NCI-H2107 treated with DMSO at 0.1 percent for 48 hours (cell line): ENCODE measurements around the gene SRBD1.

Experiments
- DNase-seq: peaks from one replicate; lab custom pipeline; 2025; ENCODE audit not compliant: unreplicated experiment; lab: John Stamatoyannopoulos, UW

Gene SRBD1

GRCh38 chr2:45634223-45634622, 23.2 kb upstream of the SRBD1 start:
- DNase-seq = no peak

- no peak for DNase-seq
Observed at GRCh38 chr2:45631955-45632354, 20.9 kb upstream of the SRBD1 start.

GRCh38 chr2:45631319-45631718, 20.3 kb upstream of the SRBD1 start:
- DNase-seq = no peak

GRCh38 chr2:45629971-45630370, 18.9 kb upstream of the SRBD1 start:
- no peak for DNase-seq

GRCh38 chr2:45627911-45628310, 16.8 kb upstream of the SRBD1 start:
- DNase-seq = no peak

- no peak for DNase-seq
Observed at GRCh38 chr2:45626387-45627221, 15.5 kb upstream of the SRBD1 start.

- DNase-seq = no peak
Observed at GRCh38 chr2:45625824-45626223, 14.8 kb upstream of the SRBD1 start.

GRCh38 chr2:45623098-45623497, 12.0 kb upstream of the SRBD1 start:
- no peak for DNase-seq

- DNase-seq = no peak
Observed at GRCh38 chr2:45622336-45623075, 11.4 kb upstream of the SRBD1 start.

GRCh38 chr2:45617496-45617895, 6.4 kb upstream of the SRBD1 start:
- DNase-seq = no peak

GRCh38 chr2:45616658-45617411, 5.8 kb upstream of the SRBD1 start:
- no peak for DNase-seq

GRCh38 chr2:45614871-45615415, 3.9 kb upstream of the SRBD1 start:
- DNase-seq = no peak

- no peak for DNase-seq
Observed at GRCh38 chr2:45614330-45614729, 3.3 kb upstream of the SRBD1 start.

GRCh38 chr2:45612731-45613130, 1.7 kb upstream of the SRBD1 start:
- DNase-seq = no peak

- DNase-seq = no peak
Observed at GRCh38 chr2:45612285-45612684, 1.2 kb upstream of the SRBD1 start.

GRCh38 chr2:45610281-45611019, 617 bp downstream of the SRBD1 start:
- peak; percentile 81 for DNase-seq

- peak; percentile 12 for DNase-seq
Observed at GRCh38 chr2:45607701-45608100, 3.4 kb downstream of the SRBD1 start.

- DNase-seq = no peak
Observed at GRCh38 chr2:45606796-45607195, 4.3 kb downstream of the SRBD1 start.

GRCh38 chr2:45605116-45605515, 6.0 kb downstream of the SRBD1 start:
- no peak for DNase-seq

GRCh38 chr2:45602624-45603023, 8.4 kb downstream of the SRBD1 start:
- DNase-seq = no peak

- no peak for DNase-seq
Observed at GRCh38 chr2:45598545-45598944, 12.5 kb downstream of the SRBD1 start.
